ENCODE results near the gene TMPRSS4. TPM values are rescaled to one million over a fixed set of nuclear protein-coding genes. Genes with fewer than 3 reads are reported as not detected.

Gene TMPRSS4
- polyA plus RNA-seq, 2 donors = 101 to 129 TPM

DNA sequence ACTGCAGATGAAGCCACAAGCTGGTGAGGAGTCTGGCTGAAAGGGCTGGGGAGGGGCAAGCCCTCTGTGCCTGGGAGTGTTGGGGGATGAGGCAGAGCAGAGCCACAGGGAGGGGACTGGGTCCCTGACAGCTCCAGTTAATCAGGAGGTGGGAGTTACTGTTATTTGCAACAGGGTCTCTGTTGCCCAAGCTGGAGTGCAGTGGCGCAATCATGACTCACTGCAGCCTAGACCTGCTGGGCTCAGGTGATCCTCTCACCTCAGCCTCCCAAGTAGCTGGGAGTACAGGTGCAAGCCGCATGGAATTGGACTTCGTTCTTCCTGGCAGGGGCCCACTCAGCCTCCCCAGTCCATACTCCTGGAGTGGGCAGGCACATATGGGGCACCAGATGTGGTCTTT lies 91.9 kb downstream of the TMPRSS4 start:
- Histone ChIP-seq H3K27ac (ENCODE audit: low read depth in 2 of 2, low read length in 1 of 2) (no peak overlapping the region), H3K27me3 (ENCODE audit: control insufficient read depth in 1 of 2, insufficient read depth in 2 of 2, low read length in 2 of 2) (no peaks in the 10 kb centered on the region), H3K4me1 (ENCODE audit: control insufficient read depth in 2 of 2, insufficient read depth in 2 of 2, low read length in 1 of 2) (peaks cover 0 to 3% of the 10 kb centered on the region in 2 donors), H3K36me3 (ENCODE audit: control insufficient read depth in 2 of 2, insufficient read depth in 2 of 2, low read length in 1 of 2) (no peaks in the 10 kb centered on the region), H3K9me3 (ENCODE audit: control insufficient read depth in 2 of 2, insufficient read depth in 1 of 2, low read depth in 1 of 2, low read length in 1 of 2) (no peaks in the 10 kb centered on the region), H3K4me3 (ENCODE audit: low read depth in 1 of 2, low read length in 2 of 2) (no peak overlapping the region)
- 78 to 82% methylated on average over 3 of the region's 3 CpGs for WGBS, 2 donors

DNA sequence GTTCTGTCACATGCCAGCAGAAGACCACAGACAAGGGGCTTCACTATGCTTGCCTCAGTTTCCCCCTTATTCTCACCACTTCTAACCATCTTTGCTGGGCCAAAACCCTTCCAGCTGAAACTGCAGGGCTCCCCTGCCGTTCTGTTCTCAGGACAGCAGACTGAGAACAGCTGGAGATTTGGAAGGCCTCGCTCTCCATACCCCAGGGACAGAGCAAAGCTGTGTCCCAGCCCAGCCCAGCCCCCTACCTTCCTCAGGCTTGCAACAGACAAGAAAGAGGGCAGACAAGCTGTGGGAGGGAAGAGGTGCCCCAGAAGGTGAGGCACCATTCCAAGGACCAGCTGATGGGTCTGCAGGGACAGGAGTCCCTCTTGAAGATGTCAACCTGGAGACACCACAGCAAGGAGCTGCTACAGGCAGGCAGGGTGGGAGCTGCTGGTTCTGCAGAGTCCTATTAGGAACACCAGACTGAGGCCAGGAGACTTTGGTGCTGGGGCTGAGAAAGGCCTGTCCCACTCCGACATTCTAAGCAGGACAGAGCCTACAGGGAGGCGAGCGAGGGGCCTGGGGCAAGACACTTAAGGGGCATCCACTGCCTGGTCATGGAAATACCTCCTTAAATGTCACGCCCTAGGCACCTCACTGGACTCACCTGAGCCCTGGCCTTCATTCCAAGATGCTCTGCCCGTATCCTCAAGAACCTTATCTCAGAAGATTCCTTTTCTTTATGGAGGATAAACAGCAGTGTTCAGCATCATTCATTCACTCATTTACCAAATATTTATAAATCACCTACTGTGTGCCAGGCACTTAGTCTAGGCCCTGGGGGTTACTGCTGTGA lies 92.6 kb downstream of the TMPRSS4 start:
- H3K4me3 ChIP-seq (ENCODE audit: low read depth in 1 of 2, low read length in 2 of 2) = no peak overlapping the region
- peaks cover 0 to 3% of the 10 kb centered on the region in 2 donors for H3K4me1 ChIP-seq (ENCODE audit: control insufficient read depth in 2 of 2, insufficient read depth in 2 of 2, low read length in 1 of 2)
- H3K9me3 ChIP-seq (ENCODE audit: control insufficient read depth in 2 of 2, insufficient read depth in 1 of 2, low read depth in 1 of 2, low read length in 1 of 2) = no peaks in the 10 kb centered on the region
- 81 to 84% methylated on average over 7 of the region's 7 CpGs for WGBS, 2 donors
- no peaks in the 10 kb centered on the region for H3K27me3 ChIP-seq (ENCODE audit: control insufficient read depth in 1 of 2, insufficient read depth in 2 of 2, low read length in 2 of 2)
- H3K36me3 ChIP-seq (ENCODE audit: control insufficient read depth in 2 of 2, insufficient read depth in 2 of 2, low read length in 1 of 2) = no peaks in the 10 kb centered on the region
- H3K27ac ChIP-seq (ENCODE audit: low read depth in 2 of 2, low read length in 1 of 2) = no peak overlapping the region

DNA sequence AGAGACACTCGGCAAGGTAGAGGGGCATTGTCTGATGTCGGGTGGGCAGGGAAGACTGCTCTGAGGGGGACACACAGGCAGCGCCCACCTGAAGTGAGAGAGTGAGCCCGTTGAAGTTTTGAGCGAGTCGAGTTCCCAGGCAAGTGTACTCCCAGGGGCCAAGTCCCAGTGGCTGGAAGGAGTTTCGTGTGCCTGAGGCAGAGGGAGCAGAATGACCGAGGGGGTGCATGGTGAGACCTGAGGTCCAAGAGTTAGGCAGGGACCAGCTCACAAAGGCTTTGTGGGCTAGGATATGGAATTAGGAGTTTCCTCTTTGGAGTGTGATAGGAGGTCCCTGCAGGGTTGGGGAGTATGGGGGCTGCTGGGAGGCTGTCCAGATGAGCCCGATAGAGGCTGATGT lies 93.4 kb downstream of the TMPRSS4 start:
- WGBS, 2 donors = 82 to 87% methylated on average over 9 of the region's 9 CpGs
- Histone ChIP-seq H3K36me3 (ENCODE audit: control insufficient read depth in 2 of 2, insufficient read depth in 2 of 2, low read length in 1 of 2) (no peaks in the 10 kb centered on the region), H3K4me1 (ENCODE audit: control insufficient read depth in 2 of 2, insufficient read depth in 2 of 2, low read length in 1 of 2) (peaks cover 3 to 6% of the 10 kb centered on the region in 2 donors), H3K9me3 (ENCODE audit: control insufficient read depth in 2 of 2, insufficient read depth in 1 of 2, low read depth in 1 of 2, low read length in 1 of 2) (no peaks in the 10 kb centered on the region), H3K4me3 (ENCODE audit: low read depth in 1 of 2, low read length in 2 of 2) (no peak overlapping the region), H3K27me3 (ENCODE audit: control insufficient read depth in 1 of 2, insufficient read depth in 2 of 2, low read length in 2 of 2) (no peaks in the 10 kb centered on the region), H3K27ac (ENCODE audit: low read depth in 2 of 2, low read length in 1 of 2) (no peak overlapping the region)

DNA sequence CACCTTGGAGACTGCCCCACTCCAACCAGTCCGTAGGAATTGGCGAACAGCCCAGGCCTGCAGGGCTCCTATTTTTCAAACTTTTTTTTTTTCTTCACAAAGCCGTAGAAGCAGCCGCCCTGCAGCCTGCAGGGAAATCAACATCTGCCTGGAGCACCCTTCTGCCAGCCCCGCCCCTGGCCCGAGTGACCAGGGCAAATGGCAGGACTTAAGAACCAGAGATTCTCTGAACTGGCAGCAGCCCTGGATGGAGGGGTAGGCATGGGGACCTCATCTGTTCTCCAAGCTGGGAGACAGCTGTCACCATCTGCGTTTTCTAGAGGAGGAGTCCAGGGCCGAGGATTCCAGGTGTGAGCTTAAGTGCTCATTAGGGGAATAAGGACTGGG lies 94.0 kb downstream of the TMPRSS4 start:
- Histone ChIP-seq H3K4me3 (ENCODE audit: low read depth in 1 of 2, low read length in 2 of 2) (no peak overlapping the region), H3K27me3 (ENCODE audit: control insufficient read depth in 1 of 2, insufficient read depth in 2 of 2, low read length in 2 of 2) (no peaks in the 10 kb centered on the region), H3K9me3 (ENCODE audit: control insufficient read depth in 2 of 2, insufficient read depth in 1 of 2, low read depth in 1 of 2, low read length in 1 of 2) (no peaks in the 10 kb centered on the region), H3K4me1 (ENCODE audit: control insufficient read depth in 2 of 2, insufficient read depth in 2 of 2, low read length in 1 of 2) (peaks cover 6 to 7% of the 10 kb centered on the region in 2 donors), H3K36me3 (ENCODE audit: control insufficient read depth in 2 of 2, insufficient read depth in 2 of 2, low read length in 1 of 2) (no peaks in the 10 kb centered on the region), H3K27ac (ENCODE audit: low read depth in 2 of 2, low read length in 1 of 2) (no peak overlapping the region)
- 49 to 53% methylated on average over 8 of the region's 8 CpGs for WGBS, 2 donors

Other genes with a start within 250 kb of the TMPRSS4 start
- gene FXYD6, start 200.4 kb upstream of the TMPRSS4 start, polyA plus RNA-seq = 1 to 10 TPM; 3.4 to 7.0 TPM
- gene TMPRSS13, start 147.7 kb upstream of the TMPRSS4 start, polyA plus RNA-seq = 10 to 100 TPM; 13.5 to 16.7 TPM
- 1 to 10 TPM; 2.0 to 2.2 TPM for gene IL10RA, start 90.7 kb upstream of the TMPRSS4 start, polyA plus RNA-seq
- under 1 TPM; 0.01 to 0.02 TPM for gene SMIM35, start 9.9 kb downstream of the TMPRSS4 start, polyA plus RNA-seq
- 1 to 10 TPM in 1 of 2 donors, under 1 TPM in 1; 0.75 to 1.1 TPM for gene SCN4B, start 75.7 kb downstream of the TMPRSS4 start, polyA plus RNA-seq
- gene SCN2B, start 99.6 kb downstream of the TMPRSS4 start, polyA plus RNA-seq = under 1 TPM; 0.06 to 0.19 TPM
- gene JAML, start 147.9 kb downstream of the TMPRSS4 start, polyA plus RNA-seq = 1 to 10 TPM; 6.1 to 7.0 TPM
- 10 to 100 TPM; 18.8 to 34.1 TPM for gene MPZL3, start 175.3 kb downstream of the TMPRSS4 start, polyA plus RNA-seq
- 100 to 1,000 TPM; 150 to 185 TPM for gene MPZL2, start 187.2 kb downstream of the TMPRSS4 start, polyA plus RNA-seq
- 1 to 10 TPM; 4.6 to 5.1 TPM for gene CD3E, start 227.7 kb downstream of the TMPRSS4 start, polyA plus RNA-seq

Measured in esophagus (tissue), 2 donors.